NOMO-1 (cell line): ENCODE data around the gene TIMM44.
A peak's percentile ranks its signal among the peaks of the same experiment; 100 is the strongest.
"Not testable (repeated sequence)": the region's sequence is repeated elsewhere in the genome, so short reads cannot be mapped to it uniquely, and the experiment has no call there.

Source experiments
- DNase-seq, 2 experiments: peaks; one replicate each; lab custom pipeline; 2025; ENCODE audit not compliant: unreplicated experiment in 2 of 2; lab: John Stamatoyannopoulos, UW

Gene TIMM44

GRCh38 chr19:7926727-7927604, 16.5 kb downstream of the TIMM44 start:
- DNase-seq, result no peak

- peak; percentile 23 to 29 for DNase-seq
Observed at GRCh38 chr19:7926021-7926726, 17.3 kb downstream of the TIMM44 start, which contains the start of gene CTXN1. Gene CTXN1, minus strand, starts transcription at chr19:7926135. Its CDS starts 597 bp downstream, at chr19:7925538.

GRCh38 chr19:7925171-7925851, 18.2 kb downstream of the TIMM44 start:
- DNase-seq, result peak; percentile 69 to 73

- DNase-seq, result no peak
Observed at GRCh38 chr19:7924651-7925170, 18.8 kb downstream of the TIMM44 start.

- no peak for DNase-seq
Observed at GRCh38 chr19:7924241-7924640, 19.2 kb downstream of the TIMM44 start.

GRCh38 chr19:7923295-7924191, 19.9 kb downstream of the TIMM44 start:
- DNase-seq, result no peak

GRCh38 chr19:7922836-7923195, 20.6 kb downstream of the TIMM44 start:
- no peak for DNase-seq

- no peak for DNase-seq
Observed at GRCh38 chr19:7921967-7922835, 21.3 kb downstream of the TIMM44 start.

GRCh38 chr19:7921302-7921966, 22.0 kb downstream of the TIMM44 start:
- DNase-seq, result peak in 1 of 2 experiments; percentile 52

- peak; percentile 93 to 100 for DNase-seq
Observed at GRCh38 chr19:7920519-7921301, 22.8 kb downstream of the TIMM44 start.

- peak; percentile 87 to 94 for DNase-seq
Observed at GRCh38 chr19:7919610-7920518, 23.6 kb downstream of the TIMM44 start, which contains the start of gene SNAPC2. Gene SNAPC2, plus strand, starts transcription at chr19:7920338. Its CDS starts 29 bp downstream, at chr19:7920367.

- no peak for DNase-seq
Observed at GRCh38 chr19:7918615-7919421, 24.6 kb downstream of the TIMM44 start.

GRCh38 chr19:7918062-7918614, 25.3 kb downstream of the TIMM44 start:
- not testable (repeated sequence) for DNase-seq

- DNase-seq, result peak; percentile 50 to 79
Observed at GRCh38 chr19:7917267-7918061, 26.0 kb downstream of the TIMM44 start.

- DNase-seq, result no peak
Observed at GRCh38 chr19:7916955-7917266, 26.6 kb downstream of the TIMM44 start.
